ENCODE data around the gene KRTAP10-6. TPM values are rescaled to one million over a fixed set of nuclear protein-coding genes. Genes with fewer than 3 reads are reported as not detected.
"Not testable (repeated sequence)": the region's sequence is repeated elsewhere in the genome, so short reads cannot be mapped to it uniquely, and the experiment has no call there.

KRTAP10-6 gene
- polyA plus RNA-seq, 2 of the 4 experiments (the other 2 are of a cell fraction) = not detected

DNA sequence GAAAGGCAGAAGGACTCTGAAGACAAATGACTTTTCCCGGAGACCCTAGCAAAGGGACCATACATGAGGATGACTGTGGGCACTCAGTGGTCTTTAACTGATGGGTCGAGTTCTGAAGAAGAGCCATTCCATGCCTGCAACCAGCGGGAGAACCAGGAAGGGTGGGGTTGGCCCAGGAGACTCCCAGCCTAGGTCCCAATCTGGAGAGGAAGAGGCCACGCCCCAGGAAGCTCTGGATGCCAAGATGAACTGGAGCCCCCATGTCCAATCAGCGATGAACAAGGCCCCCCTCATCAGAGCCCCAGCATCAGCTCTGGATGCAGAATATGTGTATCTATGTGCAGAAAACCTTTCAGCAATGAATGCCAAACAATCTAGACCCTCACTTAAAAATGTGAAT, 48.5 kb upstream of the KRTAP10-6 start:
- ATAC-seq (no peak), DNase-seq (ENCODE audit: low read depth in 1 of 2, low spot score in 1 of 2) (no peak), FAIRE-seq (no peak)
- 19% methylated on average over 4 of the region's 5 CpGs for WGBS (ENCODE audit: missing lambda C conversion rate)
- TF ChIP-seq RAD21 (conservative IDR thresholded peaks at IDR 0.05 in 1 of 2, IDR thresholded peaks at IDR 0.05 in 1 of 2) (no peak), HOXB13 (CRISPR knock-in tag; IDR thresholded peaks at IDR 0.05; ENCODE audit: low read depth) (no peak), MYC (IDR thresholded peaks at IDR 0.05; ENCODE audit: borderline replicate concordance, low read length) (no peak), KDM5A (IDR thresholded peaks at IDR 0.05) (no peak), EHF (CRISPR knock-in tag; IDR thresholded peaks at IDR 0.05) (no peak), RFX5 (IDR thresholded peaks at IDR 0.05) (no peak), BCL3 (IDR thresholded peaks at IDR 0.05) (no peak)
- peaks cover 9% of the 10 kb centered on the region; the same call in 2 of the 3 replicates for H3K9me3 ChIP-seq
- H3K27ac ChIP-seq = no peak overlapping the region
- no peak overlapping the region for H3K4me2 ChIP-seq
- no peaks in the 10 kb centered on the region for H3K4me1 ChIP-seq
- ChIA-PET POLR2A (no interaction called here), CTCF (no interaction called here)
- H3K4me3 ChIP-seq = no peak overlapping the region

DNA sequence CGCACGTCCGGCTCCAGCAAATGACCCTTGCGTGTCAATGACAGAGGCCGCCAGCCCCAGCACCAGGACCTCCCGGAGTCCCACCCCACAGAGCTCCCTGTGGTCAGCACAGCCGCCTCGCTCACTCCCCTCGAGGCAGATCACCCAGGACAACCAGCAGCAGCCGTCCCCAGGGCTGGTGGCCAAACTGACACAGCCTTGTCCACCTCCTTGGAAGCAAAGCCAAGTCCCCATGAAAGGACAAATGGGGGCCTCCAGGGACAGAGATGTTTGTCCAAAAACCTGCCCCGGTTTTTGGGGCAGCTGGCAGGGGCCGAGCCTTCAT, 47.0 kb upstream of the KRTAP10-6 start:
- no peak for FAIRE-seq
- no peak for DNase-seq (ENCODE audit: low read depth in 1 of 2, low spot score in 1 of 2)
- TF ChIP-seq USF2 (IDR thresholded peaks at IDR 0.05) (no peak), CHD4 (IDR thresholded peaks at IDR 0.05; ENCODE audit: borderline replicate concordance) (no peak), EP300 (IDR thresholded peaks at IDR 0.05) (no peak), ZNF302 (CRISPR knock-in tag; IDR thresholded peaks at IDR 0.05) (no peak), HDAC2 (IDR thresholded peaks at IDR 0.05) (no peak), CBX2 (IDR thresholded peaks at IDR 0.05; ENCODE audit: borderline replicate concordance, low read depth) (no peak), SREBF2 (IDR thresholded peaks at IDR 0.05) (no peak), NPAS2 (CRISPR knock-in tag; IDR thresholded peaks at IDR 0.05; ENCODE audit: borderline replicate concordance) (no peak), RNF2 (IDR thresholded peaks at IDR 0.05; ENCODE audit: borderline replicate concordance, low read depth) (no peak), NR3C1 (IDR thresholded peaks at IDR 0.05) (no peak), REST (IDR thresholded peaks at IDR 0.05) (no peak)

GRCh38 chr21:44638506-44639330, 46.4 kb upstream of the KRTAP10-6 start:
- WGBS (ENCODE audit: missing lambda C conversion rate) = 28% methylated on average over 2 of the region's 21 CpGs
- ATAC-seq; DNase-seq (ENCODE audit: low read depth in 1 of 2, low spot score in 1 of 2); H3K9me3 ChIP-seq; FAIRE-seq; H3K4me2 ChIP-seq; H3K4me3 ChIP-seq; POLR2A ChIA-PET; H3K4me1 ChIP-seq; H3K27ac ChIP-seq: not testable (repeated sequence)
- CTCF ChIA-PET = interaction anchor here (0.6 kb wide), 1 partner anchor 24 kb away, joined by 5 read pairs; no protein-coding TSS in a partner anchor

More for the DNA sequence above, 47.0 kb upstream of the KRTAP10-6 start:
- no CpG with 5 or more reads among the region's 12 CpGs for WGBS (ENCODE audit: missing lambda C conversion rate)
- no peak overlapping the region for H3K4me3 ChIP-seq
- no peaks in the 10 kb centered on the region for H3K4me1 ChIP-seq
- peaks cover 8% of the 10 kb centered on the region; the same call in 2 of the 3 replicates for H3K9me3 ChIP-seq
- H3K4me2 ChIP-seq = no peak overlapping the region
- no peak for ATAC-seq
- POLR2A ChIA-PET = no interaction called here
- no peak overlapping the region for H3K27ac ChIP-seq
- CTCF ChIA-PET = interaction anchor here (0.6 kb wide), 2 partner anchors 24 to 130 kb away, joined by 3 to 5 read pairs; no protein-coding TSS in a partner anchor

DNA sequence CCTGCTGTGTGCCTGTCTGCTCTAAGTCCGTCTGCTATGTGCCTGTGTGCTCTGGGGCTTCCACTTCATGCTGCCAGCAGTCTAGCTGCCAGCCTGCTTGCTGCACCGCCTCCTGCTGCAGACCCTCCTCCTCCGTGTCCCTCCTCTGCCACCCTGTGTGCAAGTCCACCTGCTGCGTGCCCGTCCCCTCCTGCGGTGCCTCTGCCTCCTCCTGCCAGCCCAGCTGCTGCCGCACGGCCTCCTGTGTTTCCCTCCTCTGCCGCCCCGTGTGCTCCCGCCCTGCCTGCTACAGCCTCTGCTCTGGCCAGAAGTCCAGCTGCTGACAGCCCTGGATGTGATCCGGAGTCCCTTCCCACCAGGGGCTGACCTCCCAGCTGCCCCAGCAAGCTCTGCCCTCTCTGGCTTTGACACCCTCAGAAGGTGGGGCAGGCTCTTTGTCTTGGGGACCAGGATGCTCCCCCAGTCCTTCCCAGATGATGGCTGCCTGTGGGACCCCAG, 45.6 kb upstream of the KRTAP10-6 start:
- H3K4me1 ChIP-seq; DNase-seq (ENCODE audit: low read depth in 1 of 2, low spot score in 1 of 2); H3K4me2 ChIP-seq; H3K4me3 ChIP-seq; H3K9me3 ChIP-seq; H3K27ac ChIP-seq; POLR2A ChIA-PET; CTCF ChIA-PET; FAIRE-seq: not testable (repeated sequence)
- WGBS (ENCODE audit: missing lambda C conversion rate) = 73% methylated on average over 3 of the region's 12 CpGs
- 0 out of 6 replicates have a peak, but pooled peaks of 1 of the 2 experiments have one; percentile 13 for ATAC-seq
